ENCODE data around the gene SYDE1. TPM values are rescaled to one million over a fixed set of nuclear protein-coding genes. Genes with fewer than 3 reads are reported as not detected.
A peak's percentile ranks its signal among the peaks of the same experiment; 100 is the strongest.

The SYDE1 gene
- total RNA-seq, 2 donors from 2014 or later, result 17.3 to 28.9 TPM

- H3K36me3 ChIP-seq, result peaks cover 24% of the 10 kb centered on the region
- TF ChIP-seq CTCF (IDR thresholded peaks at IDR 0.05), result no peak
- peak overlapping the region; percentile 94 to 96 for H3K27ac ChIP-seq
- peak overlapping the region; percentile 53 to 71 for H3K4me3 ChIP-seq
- peak; percentile 99 for DNase-seq (ENCODE audit: low spot score)
- H3K4me1 ChIP-seq, result peaks cover 0 to 30% of the 10 kb centered on the region in 2 donors
- H3K27me3 ChIP-seq, result no peaks in the 10 kb centered on the region
- H3K9me3 ChIP-seq, result no peaks in the 10 kb centered on the region
Measured at GRCh38 chr19:15125232-15126067, 18.2 kb downstream of the SYDE1 start.

DNA sequence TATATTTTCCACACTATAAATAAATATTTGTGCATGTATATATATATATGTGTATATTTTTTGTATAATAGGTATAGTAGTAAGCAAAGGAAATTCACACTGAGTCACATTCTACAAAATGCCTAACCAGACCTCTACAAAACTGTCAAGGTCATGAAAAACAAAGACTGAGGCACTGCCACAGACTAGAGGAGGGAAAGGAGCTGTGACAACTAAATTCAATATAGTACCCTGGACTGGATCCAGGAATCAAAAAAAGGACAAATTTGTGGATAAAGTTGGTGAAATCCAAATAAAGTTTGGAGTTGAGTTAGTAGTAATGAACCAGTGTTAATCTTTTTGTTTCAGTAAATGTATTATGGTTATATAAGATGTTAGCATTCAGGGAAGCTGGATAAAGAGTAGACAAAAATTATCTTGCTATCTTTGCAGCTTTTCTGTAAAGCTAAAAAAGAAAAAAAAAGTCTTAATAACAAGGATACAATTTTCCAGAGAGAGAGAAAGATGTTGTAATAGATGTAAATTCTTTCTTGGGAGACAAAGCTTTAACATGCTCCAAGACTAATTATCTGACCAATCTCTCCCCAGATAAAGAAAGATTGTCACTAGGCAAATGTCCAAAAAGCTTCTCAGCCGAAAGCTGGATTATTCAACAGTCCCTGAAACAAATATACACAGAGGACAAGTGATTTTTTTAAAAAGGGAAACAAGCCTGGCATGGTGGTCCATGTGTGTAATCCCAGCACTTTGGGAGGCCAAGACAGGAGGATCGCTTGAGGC, 19.1 kb downstream of the SYDE1 start:
- Histone ChIP-seq H3K4me1 (peaks cover 0 to 30% of the 10 kb centered on the region in 2 donors), H3K9me3 (no peaks in the 10 kb centered on the region), H3K36me3 (peaks cover 16% of the 10 kb centered on the region), H3K4me3 (peak overlapping the region; percentile 53 to 71), H3K27ac (peak overlapping the region; percentile 94 to 96), H3K27me3 (no peaks in the 10 kb centered on the region)
- DNase-seq (ENCODE audit: low spot score), result no peak
- TF ChIP-seq CTCF (IDR thresholded peaks at IDR 0.05), result no peak

DNA sequence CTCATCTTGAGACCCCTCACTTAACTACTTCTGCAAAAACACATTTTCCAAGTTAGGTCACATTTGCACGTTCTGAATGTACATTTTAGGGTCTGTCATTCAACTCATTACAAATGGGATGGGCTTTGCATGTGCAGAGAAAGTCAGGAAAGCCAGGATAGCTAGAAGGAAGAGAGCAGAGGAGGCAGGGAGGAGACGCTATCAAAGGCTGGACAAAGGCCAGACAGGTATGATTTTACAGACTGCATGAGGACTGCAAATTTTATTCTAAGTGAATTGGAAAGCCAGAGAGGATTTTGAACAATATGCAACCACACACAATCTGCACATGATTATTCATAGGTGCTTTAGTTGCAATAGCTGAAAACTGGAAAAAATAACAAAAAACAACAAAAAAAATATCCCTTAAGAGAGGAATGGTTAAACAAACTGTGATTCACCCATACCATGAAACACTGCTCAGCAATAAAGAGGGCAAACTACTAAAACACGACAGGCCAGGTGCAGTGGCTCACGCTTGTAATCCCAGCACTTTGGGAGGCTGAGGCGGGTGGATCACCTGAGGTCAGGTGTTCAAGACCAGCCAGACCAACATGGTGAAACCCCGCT, 21.1 kb downstream of the SYDE1 start:
- H3K4me3 ChIP-seq, result no peak overlapping the region
- peaks cover 0 to 23% of the 10 kb centered on the region in 2 donors for H3K4me1 ChIP-seq
- no peak overlapping the region for H3K27ac ChIP-seq
- no peaks in the 10 kb centered on the region for H3K27me3 ChIP-seq
- TF ChIP-seq CTCF (IDR thresholded peaks at IDR 0.05), result no peak
- H3K36me3 ChIP-seq, result no peaks in the 10 kb centered on the region
- H3K9me3 ChIP-seq, result no peaks in the 10 kb centered on the region
- DNase-seq (ENCODE audit: low spot score), result no peak

- Histone ChIP-seq H3K4me3 (no peak overlapping the region), H3K27ac (no peak overlapping the region), H3K9me3 (no peaks in the 10 kb centered on the region), H3K4me1 (peaks cover 0 to 5% of the 10 kb centered on the region in 2 donors), H3K27me3 (no peaks in the 10 kb centered on the region), H3K36me3 (no peaks in the 10 kb centered on the region)
- DNase-seq (ENCODE audit: low spot score), result no peak
- TF ChIP-seq CTCF (IDR thresholded peaks at IDR 0.05), result no peak
Measured at GRCh38 chr19:15129856-15130585, 22.8 kb downstream of the SYDE1 start.

GRCh38 chr19:15136234-15136954, 29.2 kb downstream of the SYDE1 start:
- peaks cover 0 to 8% of the 10 kb centered on the region in 2 donors for H3K9me3 ChIP-seq
- no peaks in the 10 kb centered on the region for H3K27me3 ChIP-seq
- TF ChIP-seq CTCF (IDR thresholded peaks at IDR 0.05), result no peak

More at GRCh38 chr19:15136234-15136954, 29.2 kb downstream of the SYDE1 start:
- no peak overlapping the region for H3K4me3 ChIP-seq
- H3K36me3 ChIP-seq, result no peaks in the 10 kb centered on the region
- no peak for DNase-seq (ENCODE audit: low spot score)
- no peaks in the 10 kb centered on the region for H3K4me1 ChIP-seq
- no peak overlapping the region for H3K27ac ChIP-seq
